Measurements from ENCODE around the gene GRIK4. TPM values are rescaled to one million over a fixed set of nuclear protein-coding genes. Genes with fewer than 3 reads are reported as not detected.

The GRIK4 gene
- total RNA-seq, 1 donor from 2014 or later, result not detected

GRCh38 chr11:120817158-120817557 is 305.6 kb downstream of the GRIK4 start:
- DNase-seq (ENCODE audit: low spot score, unreplicated experiment), result no peak
- H3K4me1 Mint-ChIP-seq (ENCODE audit: low read depth), result no peaks in the 10 kb centered on the region
- H3K9me3 Mint-ChIP-seq (ENCODE audit: low read depth), result no peaks in the 10 kb centered on the region
- no peak for TF ChIP-seq CTCF (IDR thresholded peaks at IDR 0.05; ENCODE audit: unreplicated experiment)
- no peaks in the 10 kb centered on the region for H3K36me3 Mint-ChIP-seq (ENCODE audit: insufficient read depth)
- peaks cover 50% of the 10 kb centered on the region for H3K27me3 Mint-ChIP-seq
- no peak overlapping the region for H3K4me3 Mint-ChIP-seq (ENCODE audit: low read depth)
- H3K27ac Mint-ChIP-seq, result no peak overlapping the region

- Mint-ChIP-seq H3K36me3 (ENCODE audit: insufficient read depth) (no peaks in the 10 kb centered on the region), H3K27me3 (peaks cover 46% of the 10 kb centered on the region), H3K4me3 (ENCODE audit: low read depth) (no peak overlapping the region), H3K4me1 (ENCODE audit: low read depth) (no peaks in the 10 kb centered on the region), H3K27ac (no peak overlapping the region), H3K9me3 (ENCODE audit: low read depth) (no peaks in the 10 kb centered on the region)
- no peak for DNase-seq (ENCODE audit: low spot score, unreplicated experiment)
- no peak for TF ChIP-seq CTCF (IDR thresholded peaks at IDR 0.05; ENCODE audit: unreplicated experiment)
Measured at GRCh38 chr11:120818097-120818496, 306.5 kb downstream of the GRIK4 start.

- H3K27ac Mint-ChIP-seq, result no peak overlapping the region
- H3K4me1 Mint-ChIP-seq (ENCODE audit: low read depth), result no peaks in the 10 kb centered on the region
- no peaks in the 10 kb centered on the region for H3K36me3 Mint-ChIP-seq (ENCODE audit: insufficient read depth)
- no peaks in the 10 kb centered on the region for H3K9me3 Mint-ChIP-seq (ENCODE audit: low read depth)
- DNase-seq (ENCODE audit: low spot score, unreplicated experiment), result no peak
- H3K27me3 Mint-ChIP-seq, result peaks cover 43% of the 10 kb centered on the region
- H3K4me3 Mint-ChIP-seq (ENCODE audit: low read depth), result no peak overlapping the region
- no peak for TF ChIP-seq CTCF (IDR thresholded peaks at IDR 0.05; ENCODE audit: unreplicated experiment)
Measured at GRCh38 chr11:120819003-120819402, 307.5 kb downstream of the GRIK4 start.

- Mint-ChIP-seq H3K4me3 (ENCODE audit: low read depth) (no peak overlapping the region), H3K27ac (no peak overlapping the region), H3K4me1 (ENCODE audit: low read depth) (no peaks in the 10 kb centered on the region), H3K36me3 (ENCODE audit: insufficient read depth) (no peaks in the 10 kb centered on the region), H3K9me3 (ENCODE audit: low read depth) (no peaks in the 10 kb centered on the region), H3K27me3 (peaks cover 42% of the 10 kb centered on the region)
- DNase-seq (ENCODE audit: low spot score, unreplicated experiment), result no peak
- TF ChIP-seq CTCF (IDR thresholded peaks at IDR 0.05; ENCODE audit: unreplicated experiment), result no peak
Measured at GRCh38 chr11:120819437-120820365, 308.2 kb downstream of the GRIK4 start.

GRCh38 chr11:120823159-120823558 is 311.6 kb downstream of the GRIK4 start:
- TF ChIP-seq CTCF (IDR thresholded peaks at IDR 0.05; ENCODE audit: unreplicated experiment), result no peak
- peaks cover 41% of the 10 kb centered on the region for H3K27me3 Mint-ChIP-seq
- no peaks in the 10 kb centered on the region for H3K36me3 Mint-ChIP-seq (ENCODE audit: insufficient read depth)
- DNase-seq (ENCODE audit: low spot score, unreplicated experiment), result no peak
- no peaks in the 10 kb centered on the region for H3K9me3 Mint-ChIP-seq (ENCODE audit: low read depth)
- no peaks in the 10 kb centered on the region for H3K4me1 Mint-ChIP-seq (ENCODE audit: low read depth)
- H3K4me3 Mint-ChIP-seq (ENCODE audit: low read depth), result no peak overlapping the region
- no peak overlapping the region for H3K27ac Mint-ChIP-seq
